Ovary (tissue), 3 donors: Measurements from ENCODE around the gene NOXO1.

Experiments
- POLR2A ChIP-seq: fragments of 450-650 bp; IDR thresholded peaks from one replicate; pipeline ENCODE4 v1.6.1; 2017; ENCODE audit warnings: antibody characterized with exemption, mild to moderate bottlenecking, moderate library complexity
- TF ChIP-seq, protein P1 (sequence below), 3 donors: fragments of 450-650 bp in 2 of 3; fragments of 200-600 bp in 1 of 3; IDR thresholded peaks; one replicate each; pipeline versions ENCODE4 v1.5.1 to v1.8.0; 2016 to 2022; ENCODE audit warnings: antibody characterized with exemption in 3 of 3, mild to moderate bottlenecking in 1 of 3
- donor health status: DM: no; HTN: no; CAD: no.

GRCh38 chr16:2004795-2005517 lies 23.7 kb upstream of the NOXO1 start:
- TF ChIP-seq POLR2A: no peak
- TF ChIP-seq, protein P1, sequence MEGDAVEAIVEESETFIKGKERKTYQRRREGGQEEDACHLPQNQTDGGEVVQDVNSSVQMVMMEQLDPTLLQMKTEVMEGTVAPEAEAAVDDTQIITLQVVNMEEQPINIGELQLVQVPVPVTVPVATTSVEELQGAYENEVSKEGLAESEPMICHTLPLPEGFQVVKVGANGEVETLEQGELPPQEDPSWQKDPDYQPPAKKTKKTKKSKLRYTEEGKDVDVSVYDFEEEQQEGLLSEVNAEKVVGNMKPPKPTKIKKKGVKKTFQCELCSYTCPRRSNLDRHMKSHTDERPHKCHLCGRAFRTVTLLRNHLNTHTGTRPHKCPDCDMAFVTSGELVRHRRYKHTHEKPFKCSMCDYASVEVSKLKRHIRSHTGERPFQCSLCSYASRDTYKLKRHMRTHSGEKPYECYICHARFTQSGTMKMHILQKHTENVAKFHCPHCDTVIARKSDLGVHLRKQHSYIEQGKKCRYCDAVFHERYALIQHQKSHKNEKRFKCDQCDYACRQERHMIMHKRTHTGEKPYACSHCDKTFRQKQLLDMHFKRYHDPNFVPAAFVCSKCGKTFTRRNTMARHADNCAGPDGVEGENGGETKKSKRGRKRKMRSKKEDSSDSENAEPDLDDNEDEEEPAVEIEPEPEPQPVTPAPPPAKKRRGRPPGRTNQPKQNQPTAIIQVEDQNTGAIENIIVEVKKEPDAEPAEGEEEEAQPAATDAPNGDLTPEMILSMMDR (IDR thresholded peaks at IDR 0.05): no peak
